Suppressor macrophage treated with lipopolysaccharide for 1 hour (primary cell): ENCODE data around the gene PNCK.

Source experiments
- DNase-seq, 3 donors: peaks; one replicate each; pipeline ENCODE4 v3.0.0-alpha.2; 2020 to 2022

Gene PNCK

GRCh38 chrX:153626863-153627674, 46.5 kb downstream of the PNCK start:
- no peak for DNase-seq

DNA sequence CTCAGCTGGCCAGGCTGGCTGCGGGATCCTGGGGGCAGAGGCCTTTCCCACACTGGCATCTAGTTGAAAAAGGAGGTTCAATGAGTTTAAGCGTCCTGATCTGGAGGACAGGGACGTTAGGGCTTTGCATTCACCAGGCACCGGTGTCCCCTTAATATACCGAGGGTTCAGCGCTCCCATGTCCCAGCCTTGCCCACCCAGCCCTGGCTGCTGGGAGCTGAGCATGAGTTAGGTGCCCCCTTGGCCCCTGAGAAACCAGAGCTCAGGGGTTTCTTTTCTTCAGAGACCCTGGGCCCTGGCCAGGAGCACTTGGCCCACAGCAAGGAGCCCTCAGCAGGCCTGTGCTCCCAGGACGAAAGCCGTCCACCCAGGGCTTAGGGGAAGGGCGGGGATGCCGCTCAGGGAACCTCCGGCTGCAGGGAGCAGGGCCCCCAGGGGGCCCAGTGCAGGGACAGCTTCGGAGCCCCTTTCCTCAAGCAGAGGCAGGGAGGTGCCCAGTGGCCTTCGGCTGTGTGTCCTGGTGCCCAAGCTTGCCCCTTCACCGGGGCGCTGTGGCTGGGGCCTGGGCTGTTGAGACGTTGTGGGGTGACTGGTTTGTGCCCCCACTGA, 47.5 kb downstream of the PNCK start:
- no peak for DNase-seq

- no peak for DNase-seq
Observed at GRCh38 chrX:153625271-153626024, 48.2 kb downstream of the PNCK start.

GRCh38 chrX:153624196-153625091, 49.2 kb downstream of the PNCK start:
- no peak for DNase-seq

DNA sequence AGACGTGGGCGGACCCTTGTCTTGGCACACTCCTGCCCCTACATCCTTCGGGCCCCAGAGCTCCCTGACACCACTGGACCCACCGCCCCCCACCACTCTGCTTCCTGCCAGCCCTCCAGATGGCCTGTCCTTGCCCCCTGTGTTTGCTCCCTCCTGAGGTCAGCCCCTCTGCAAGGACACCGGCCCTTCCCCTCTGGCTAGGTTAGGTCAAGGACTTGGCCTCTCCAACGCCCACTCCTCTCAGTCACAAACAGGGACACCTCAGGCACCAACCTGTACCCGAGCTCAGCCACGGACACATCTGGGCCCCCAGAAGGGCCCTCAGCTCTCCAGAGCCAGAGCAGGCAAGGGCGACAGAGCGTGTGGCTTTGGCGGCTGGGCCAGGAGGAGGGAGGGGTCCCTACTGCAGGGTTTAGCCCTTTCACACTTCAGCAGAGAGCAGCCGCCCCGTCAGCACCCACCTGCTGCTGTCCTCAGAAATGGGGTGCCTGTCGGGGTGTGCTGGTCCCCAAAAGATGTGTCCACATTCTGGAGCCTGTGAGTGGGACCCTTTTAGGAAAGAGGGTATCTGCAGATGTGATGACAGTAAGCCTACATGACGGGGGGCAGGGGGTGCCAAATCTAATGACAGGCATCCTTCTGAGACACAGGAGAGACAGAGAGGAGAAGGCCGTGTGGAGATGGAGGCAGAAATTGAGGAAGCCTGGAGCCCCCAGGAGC, 50.1 kb downstream of the PNCK start:
- no peak for DNase-seq

GRCh38 chrX:153622661-153623309, 50.8 kb downstream of the PNCK start:
- no peak for DNase-seq

- DNase-seq: no peak
Observed at GRCh38 chrX:153621949-153622598, 51.5 kb downstream of the PNCK start.

DNA sequence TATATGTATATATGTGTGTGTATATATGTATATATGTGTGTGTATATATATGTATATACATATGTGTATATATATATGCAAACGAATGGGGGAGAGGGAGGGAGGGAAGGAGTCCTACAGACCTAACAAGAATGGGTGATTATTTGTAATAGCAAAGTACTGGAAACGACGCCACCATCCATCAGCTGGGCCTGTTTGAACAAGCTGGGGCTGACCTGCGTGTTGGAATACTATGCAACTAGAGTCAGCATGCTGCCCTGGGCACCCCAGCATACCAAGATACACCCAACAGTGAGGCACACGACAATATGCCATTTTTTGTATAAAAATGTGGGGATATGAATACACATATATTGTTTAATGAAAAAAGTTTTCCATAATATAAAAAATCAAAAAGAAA, 53.0 kb downstream of the PNCK start:
- no peak for DNase-seq
